SK-N-MC (cell line): ENCODE measurements around the gene MUSTN1.

Experiments
- EZH2 ChIP-seq: fragments of 200-600 bp; sonication (generic); IDR thresholded peaks from one replicate; pipeline ENCODE4 v1.6.1; 2017; ENCODE audit warnings: antibody characterized with exemption
- POLR2AphosphoS5 ChIP-seq: IDR thresholded peaks from 2 replicates; pipeline ENCODE4 v1.6.1; 2012; ENCODE audit warnings: mild to moderate bottlenecking, low read depth, low read length, borderline replicate concordance

GRCh38 chr3:52817860-52818259 is 17.0 kb downstream of the MUSTN1 start:
- no peak for TF ChIP-seq POLR2AphosphoS5
- no peak for TF ChIP-seq EZH2
